Neural crest cell (in vitro differentiated cells): ENCODE results near the gene MRPL49. TPM values are rescaled to one million over a fixed set of nuclear protein-coding genes. Genes with fewer than 3 reads are reported as not detected.
"Not testable (repeated sequence)": the region's sequence is repeated elsewhere in the genome, so short reads cannot be mapped to it uniquely, and the experiment has no call there.

ENCODE experiments used
- DNase-seq: peaks from one replicate; pipeline ENCODE4 v3.0.0; 2021; ENCODE audit warnings: low read depth, mixed read lengths, low spot score
- H3K27ac Mint-ChIP-seq: one replicate; pipeline ENCODE4 v1.8.0; 2021; ENCODE audit warnings: mild to moderate bottlenecking, mixed read lengths; ENCODE audit not compliant: unreplicated experiment
- H3K27me3 Mint-ChIP-seq: 2 replicates; pipeline ENCODE4 v1.8.0; 2021; ENCODE audit warnings: low read depth, mild to moderate bottlenecking, mixed read lengths
- H3K36me3 Mint-ChIP-seq: 2 replicates; pipeline ENCODE4 v1.8.0; 2021; ENCODE audit warnings: low read depth, mild to moderate bottlenecking, mixed read lengths
- H3K4me1 Mint-ChIP-seq: 2 replicates; pipeline ENCODE4 v1.8.0; 2021; ENCODE audit warnings: mixed read lengths
- H3K4me3 Mint-ChIP-seq: one replicate; pipeline ENCODE4 v1.8.0; 2021; ENCODE audit warnings: mild to moderate bottlenecking, mixed read lengths
- H3K9me3 Mint-ChIP-seq: 2 replicates; pipeline ENCODE4 v1.8.0; 2021; ENCODE audit warnings: mixed read lengths
- microRNA-seq: library from miRNA; unstranded; fragments of <30 nt; microRNA quantifications from one replicate; pipeline ENCODE4, GENCODE V29; 2020
- total RNA-seq: library from RNA; stranded (reverse); gene quantifications from 2 replicates; pipeline ENCODE4 v1.2.1, GENCODE V29; 2021
- TF ChIP-seq, protein P1 (sequence below): fragments of 200-600 bp; sonication (generic); conservative IDR thresholded peaks from 2 replicates; pipeline ENCODE4 v1.5.0; 2021; ENCODE audit warnings: antibody characterized with exemption, mild to moderate bottlenecking

Gene MRPL49
- total RNA-seq, 1 donor from 2014 or later: 50.3 TPM

DNA sequence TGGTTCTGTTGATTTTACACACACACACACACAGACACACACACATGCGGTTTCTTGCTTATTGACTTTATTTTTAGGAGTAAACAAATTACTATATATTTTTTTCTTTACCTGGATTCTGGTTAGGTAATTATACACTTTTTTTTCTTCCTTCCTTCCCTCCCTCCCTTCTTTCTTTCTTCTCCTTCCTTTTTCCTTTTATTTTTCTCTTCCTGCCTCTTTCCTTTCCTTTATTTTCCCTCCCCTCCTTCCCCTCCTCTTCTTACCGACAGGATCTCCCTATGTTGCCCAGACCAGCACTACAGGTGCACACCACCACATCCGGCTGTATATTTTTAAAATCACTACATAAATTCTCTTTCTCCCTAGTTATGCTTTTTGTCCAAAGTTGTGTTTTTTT lies 44.8 kb downstream of the MRPL49 start:
- H3K9me3 Mint-ChIP-seq: no peaks in the 10 kb centered on the region
- H3K27me3 Mint-ChIP-seq: no peaks in the 10 kb centered on the region
- peaks cover 3% of the 10 kb centered on the region for H3K4me1 Mint-ChIP-seq
- DNase-seq: no peak
- TF ChIP-seq, protein P1, sequence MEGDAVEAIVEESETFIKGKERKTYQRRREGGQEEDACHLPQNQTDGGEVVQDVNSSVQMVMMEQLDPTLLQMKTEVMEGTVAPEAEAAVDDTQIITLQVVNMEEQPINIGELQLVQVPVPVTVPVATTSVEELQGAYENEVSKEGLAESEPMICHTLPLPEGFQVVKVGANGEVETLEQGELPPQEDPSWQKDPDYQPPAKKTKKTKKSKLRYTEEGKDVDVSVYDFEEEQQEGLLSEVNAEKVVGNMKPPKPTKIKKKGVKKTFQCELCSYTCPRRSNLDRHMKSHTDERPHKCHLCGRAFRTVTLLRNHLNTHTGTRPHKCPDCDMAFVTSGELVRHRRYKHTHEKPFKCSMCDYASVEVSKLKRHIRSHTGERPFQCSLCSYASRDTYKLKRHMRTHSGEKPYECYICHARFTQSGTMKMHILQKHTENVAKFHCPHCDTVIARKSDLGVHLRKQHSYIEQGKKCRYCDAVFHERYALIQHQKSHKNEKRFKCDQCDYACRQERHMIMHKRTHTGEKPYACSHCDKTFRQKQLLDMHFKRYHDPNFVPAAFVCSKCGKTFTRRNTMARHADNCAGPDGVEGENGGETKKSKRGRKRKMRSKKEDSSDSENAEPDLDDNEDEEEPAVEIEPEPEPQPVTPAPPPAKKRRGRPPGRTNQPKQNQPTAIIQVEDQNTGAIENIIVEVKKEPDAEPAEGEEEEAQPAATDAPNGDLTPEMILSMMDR: no peak
- H3K4me3 Mint-ChIP-seq: no peak overlapping the region
- H3K27ac Mint-ChIP-seq: no peak overlapping the region
- H3K36me3 Mint-ChIP-seq: no peaks in the 10 kb centered on the region

DNA sequence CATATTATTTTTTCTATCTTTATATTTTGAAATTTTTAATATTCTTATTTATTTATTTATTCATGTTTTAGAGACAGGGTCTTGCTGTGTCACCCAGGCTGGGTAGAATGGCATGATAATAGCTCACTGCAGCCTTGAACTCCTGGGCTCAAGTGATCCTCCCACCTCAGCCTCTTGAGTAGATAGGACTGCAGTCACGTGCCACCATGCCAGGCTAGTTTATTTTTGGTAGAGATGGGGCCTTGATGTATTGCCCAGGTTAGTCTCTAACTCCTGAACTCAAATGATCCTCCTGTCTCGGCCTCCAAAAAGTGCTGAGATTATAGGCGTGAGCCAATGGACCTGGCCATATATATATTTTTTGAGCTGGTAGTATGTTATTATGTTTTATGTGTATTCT lies 45.5 kb downstream of the MRPL49 start:
- TF ChIP-seq, protein P1: no peak

DNA sequence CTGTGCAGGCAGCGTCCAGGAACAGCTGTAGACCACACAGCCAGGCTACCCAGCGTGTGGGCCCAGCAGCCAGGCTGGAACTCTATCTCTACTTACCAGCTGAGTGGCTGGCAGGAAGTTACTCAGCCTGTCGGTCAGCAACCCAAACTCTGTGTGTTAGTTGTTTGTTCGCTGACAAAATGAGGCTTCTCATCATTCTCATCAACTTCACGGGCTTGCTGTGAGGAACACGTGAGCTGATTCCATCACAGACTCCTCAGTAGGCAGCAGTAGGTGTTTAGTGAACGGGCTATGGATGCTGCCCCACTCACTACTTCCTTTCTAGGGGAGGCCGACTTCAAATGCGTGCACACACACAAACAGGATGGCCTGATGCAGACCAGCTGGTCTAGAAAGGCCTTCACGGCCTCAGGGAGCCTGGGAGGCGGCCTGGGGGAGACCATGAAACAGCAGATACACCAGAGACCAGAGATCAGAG lies 47.1 kb downstream of the MRPL49 start:
- no peak for DNase-seq
- Mint-ChIP-seq H3K4me1 (peaks cover 7% of the 10 kb centered on the region), H3K27me3 (no peaks in the 10 kb centered on the region), H3K9me3 (no peaks in the 10 kb centered on the region), H3K36me3 (no peaks in the 10 kb centered on the region), H3K27ac (peak overlapping the region; percentile 93), H3K4me3 (no peak overlapping the region)
- TF ChIP-seq, protein P1: no peak

More for the DNA sequence above, 45.5 kb downstream of the MRPL49 start:
- peaks cover 3% of the 10 kb centered on the region for H3K4me1 Mint-ChIP-seq
- DNase-seq: no peak
- no peaks in the 10 kb centered on the region for H3K27me3 Mint-ChIP-seq
- no peak overlapping the region for H3K4me3 Mint-ChIP-seq
- no peak overlapping the region for H3K27ac Mint-ChIP-seq
- H3K36me3 Mint-ChIP-seq: no peaks in the 10 kb centered on the region
- H3K9me3 Mint-ChIP-seq: no peaks in the 10 kb centered on the region

DNA sequence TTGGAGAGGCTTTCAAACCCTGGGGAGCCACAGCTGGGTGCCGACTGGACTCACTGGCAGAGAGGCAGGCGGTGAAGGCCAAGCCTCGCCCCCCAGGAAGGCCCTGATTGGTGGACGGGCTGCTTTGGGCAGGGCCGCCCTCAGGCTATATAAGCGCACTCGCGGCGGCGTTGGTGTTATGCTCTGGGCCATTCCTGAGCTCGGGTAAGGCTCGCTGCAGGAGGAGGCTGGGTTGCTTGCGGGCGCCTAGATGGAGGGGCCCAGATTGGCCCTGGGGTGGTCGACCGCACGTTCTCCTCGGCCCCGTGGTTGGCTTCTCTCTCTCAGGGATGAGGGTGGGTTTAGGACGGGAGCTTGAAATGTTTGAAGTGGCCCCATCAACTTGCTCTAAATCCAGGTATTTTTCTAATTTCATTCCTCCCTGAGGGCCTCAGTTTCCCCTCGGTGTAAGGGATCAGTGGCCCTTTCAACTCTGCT lies 48.0 kb downstream of the MRPL49 start, which contains the start of gene SPDYC:
Gene SPDYC (plus strand): TSS at position 176 of the 477 bp plus-strand sequence. CDS start 1,125 bp downstream, outside the sequence.
- no peaks in the 10 kb centered on the region for H3K9me3 Mint-ChIP-seq
- no peak within 1 kb of the TSS for H3K4me3 Mint-ChIP-seq
- H3K27ac Mint-ChIP-seq: peak within 1 kb of the TSS; percentile 93
- H3K27me3 Mint-ChIP-seq: no peaks in the 10 kb centered on the region
- no peaks in the 10 kb centered on the region for H3K36me3 Mint-ChIP-seq
- H3K4me1 Mint-ChIP-seq: peaks cover 10% of the 10 kb centered on the region
- TF ChIP-seq, protein P1: no peak
- DNase-seq: no peak

DNA sequence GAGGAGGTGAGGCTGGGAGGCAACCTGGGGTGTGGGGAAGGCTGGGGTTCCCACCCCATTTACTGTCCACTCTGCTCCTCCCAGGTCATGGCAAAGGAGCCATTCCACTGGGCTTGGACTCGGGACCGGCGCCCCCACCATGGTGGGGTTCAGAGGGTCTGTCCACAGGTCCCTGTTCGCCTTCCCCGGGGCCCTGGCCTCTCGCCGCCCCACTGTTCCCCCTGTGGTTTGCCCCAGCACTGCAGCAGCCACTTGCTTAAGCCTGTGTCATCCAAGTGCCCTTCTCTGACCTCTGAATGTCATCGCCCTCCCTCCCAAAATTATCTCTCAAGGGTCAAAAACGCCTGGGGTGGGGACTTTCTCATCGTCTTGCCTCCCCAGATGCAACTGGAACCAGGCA lies 50.5 kb downstream of the MRPL49 start:
- H3K27ac Mint-ChIP-seq: no peak overlapping the region
- H3K4me3 Mint-ChIP-seq: no peak overlapping the region
- DNase-seq: no peak
- H3K27me3 Mint-ChIP-seq: no peaks in the 10 kb centered on the region
- no peaks in the 10 kb centered on the region for H3K36me3 Mint-ChIP-seq
- no peaks in the 10 kb centered on the region for H3K9me3 Mint-ChIP-seq
- TF ChIP-seq, protein P1: no peak
- peaks cover 10% of the 10 kb centered on the region for H3K4me1 Mint-ChIP-seq

DNA sequence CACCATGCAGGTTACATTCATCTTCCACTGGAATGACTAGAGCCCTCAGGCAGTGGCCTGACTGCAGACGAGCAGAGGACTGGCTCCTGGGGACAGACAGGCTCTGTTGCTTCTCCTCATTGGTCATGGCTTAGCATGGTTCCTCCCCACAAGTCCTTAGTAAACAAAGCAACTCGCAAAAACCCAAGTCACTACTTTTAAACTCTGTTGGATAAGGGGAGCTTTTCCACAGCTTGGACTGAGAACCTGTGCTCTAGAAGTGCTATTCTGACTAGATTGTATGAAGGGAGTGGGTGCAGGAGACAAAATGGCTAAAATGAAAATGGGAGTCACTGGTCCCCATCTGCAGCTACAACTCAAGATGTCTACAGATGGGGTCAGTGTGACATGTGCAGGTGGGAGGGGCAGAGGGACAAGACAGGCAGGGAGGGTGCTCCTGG lies 52.5 kb downstream of the MRPL49 start:
- not testable (repeated sequence) for DNase-seq, H3K4me3 Mint-ChIP-seq, H3K9me3 Mint-ChIP-seq, H3K27ac Mint-ChIP-seq, H3K4me1 Mint-ChIP-seq, H3K36me3 Mint-ChIP-seq
- H3K27me3 Mint-ChIP-seq: peaks cover 18% of the 10 kb centered on the region

Small RNAs within 50 kb of the gene (microRNA-seq; reads per million reads assigned to microRNA genes)
- not detected for gene MIR6751

Other genes with a start within 250 kb of the MRPL49 start
- gene EHD1, start 243.7 kb upstream of the MRPL49 start, total RNA-seq: 74.2 and 77.2 TPM in 2 replicates
- 24.1 and 24.8 TPM in 2 replicates for gene ATG2A, start 205.1 kb upstream of the MRPL49 start, total RNA-seq
- gene PPP2R5B, start 197.6 kb upstream of the MRPL49 start, total RNA-seq: 13.4 and 16.5 TPM in 2 replicates
- gene GPHA2, start 186.4 kb upstream of the MRPL49 start, total RNA-seq: not detected in 2 replicates
- not detected in 2 replicates for gene MAJIN, start 150.2 kb upstream of the MRPL49 start, total RNA-seq
- 0.21 and 0.30 TPM in 2 replicates for gene BATF2, start 125.3 kb upstream of the MRPL49 start, total RNA-seq
- gene ARL2, start 108.2 kb upstream of the MRPL49 start, total RNA-seq: 112 and 117 TPM in 2 replicates
- 31.7 and 36.5 TPM in 2 replicates for gene SNX15, start 94.9 kb upstream of the MRPL49 start, total RNA-seq
- 32.3 and 32.7 TPM in 2 replicates for gene SAC3D1, start 81.1 kb upstream of the MRPL49 start, total RNA-seq
- gene NAALADL1, start 63.8 kb upstream of the MRPL49 start, total RNA-seq: 0.30 and 0.35 TPM in 2 replicates
- 83.1 and 84.8 TPM in 2 replicates for gene CDCA5, start 38.3 kb upstream of the MRPL49 start, total RNA-seq
- 33.2 and 35.7 TPM in 2 replicates for gene ZFPL1, start 38.1 kb upstream of the MRPL49 start, total RNA-seq
- 76.5 and 94.3 TPM in 2 replicates for gene VPS51, start 26.1 kb upstream of the MRPL49 start, total RNA-seq
- gene TM7SF2, start 10.4 kb upstream of the MRPL49 start, total RNA-seq: 102 and 104 TPM in 2 replicates
- gene ZNHIT2, start 4.6 kb upstream of the MRPL49 start, total RNA-seq: 8.0 and 8.3 TPM in 2 replicates
- gene FAU, start 187 bp upstream of the MRPL49 start, total RNA-seq: 697 and 738 TPM in 2 replicates
- 35.1 and 36.7 TPM in 2 replicates for gene SYVN1, start 12.2 kb downstream of the MRPL49 start, total RNA-seq
- gene SPDYC, start 47.9 kb downstream of the MRPL49 start, total RNA-seq: not detected in 2 replicates
- gene CAPN1, start 59.6 kb downstream of the MRPL49 start, total RNA-seq: 43.4 and 48.4 TPM in 2 replicates
- gene POLA2, start 139.6 kb downstream of the MRPL49 start, total RNA-seq: 63.7 and 66.9 TPM in 2 replicates
- gene CDC42EP2, start 192.5 kb downstream of the MRPL49 start, total RNA-seq: 2.3 and 4.0 TPM in 2 replicates
- gene DPF2, start 211.5 kb downstream of the MRPL49 start, total RNA-seq: 96.3 and 99.0 TPM in 2 replicates
- 3.3 TPM in 2 replicates for gene TIGD3, start 232.4 kb downstream of the MRPL49 start, total RNA-seq